Retinal pigment epithelial cell (primary cell): ENCODE measurements around the gene KDM7A.

Experiments used
- DNase-seq: peaks from one replicate; pipeline ENCODE4 v3.0.0-alpha.2; 2010; ENCODE audit warnings: low read depth
- H3K4me3 ChIP-seq: 2 replicates; pipeline ENCODE4 v1.5.1; 2011; ENCODE audit warnings: mild to moderate bottlenecking, low read length, control low read depth, moderate library complexity
- TF ChIP-seq, protein P1 (sequence below): conservative IDR thresholded peaks from 2 replicates; pipeline ENCODE4 v1.5.1; 2011; ENCODE audit warnings: low read depth, low read length, control low read depth, inconsistent platforms

Gene KDM7A

DNA sequence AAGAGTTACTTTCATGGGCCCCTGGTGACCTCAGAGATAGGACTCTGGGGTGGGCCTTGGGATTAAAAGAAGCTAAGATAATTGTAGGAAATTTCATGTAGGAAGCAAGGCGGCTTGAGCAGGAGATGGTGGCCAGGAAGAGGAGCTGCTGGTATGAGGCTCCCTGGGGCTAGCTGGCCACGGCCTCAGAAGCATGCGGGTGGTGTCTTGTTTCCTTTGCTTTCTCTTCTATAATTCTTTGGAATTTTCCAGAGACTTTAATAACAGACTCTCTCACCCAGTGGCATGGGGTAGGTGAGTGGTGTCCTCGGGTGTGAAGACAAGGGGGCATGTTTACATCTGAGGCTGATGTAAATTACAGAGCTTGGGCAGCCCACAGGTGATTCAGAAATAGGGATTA lies 41.9 kb upstream of the KDM7A start:
- no peak for DNase-seq
- TF ChIP-seq, protein P1, sequence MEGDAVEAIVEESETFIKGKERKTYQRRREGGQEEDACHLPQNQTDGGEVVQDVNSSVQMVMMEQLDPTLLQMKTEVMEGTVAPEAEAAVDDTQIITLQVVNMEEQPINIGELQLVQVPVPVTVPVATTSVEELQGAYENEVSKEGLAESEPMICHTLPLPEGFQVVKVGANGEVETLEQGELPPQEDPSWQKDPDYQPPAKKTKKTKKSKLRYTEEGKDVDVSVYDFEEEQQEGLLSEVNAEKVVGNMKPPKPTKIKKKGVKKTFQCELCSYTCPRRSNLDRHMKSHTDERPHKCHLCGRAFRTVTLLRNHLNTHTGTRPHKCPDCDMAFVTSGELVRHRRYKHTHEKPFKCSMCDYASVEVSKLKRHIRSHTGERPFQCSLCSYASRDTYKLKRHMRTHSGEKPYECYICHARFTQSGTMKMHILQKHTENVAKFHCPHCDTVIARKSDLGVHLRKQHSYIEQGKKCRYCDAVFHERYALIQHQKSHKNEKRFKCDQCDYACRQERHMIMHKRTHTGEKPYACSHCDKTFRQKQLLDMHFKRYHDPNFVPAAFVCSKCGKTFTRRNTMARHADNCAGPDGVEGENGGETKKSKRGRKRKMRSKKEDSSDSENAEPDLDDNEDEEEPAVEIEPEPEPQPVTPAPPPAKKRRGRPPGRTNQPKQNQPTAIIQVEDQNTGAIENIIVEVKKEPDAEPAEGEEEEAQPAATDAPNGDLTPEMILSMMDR: no peak
- H3K4me3 ChIP-seq: no peak overlapping the region

DNA sequence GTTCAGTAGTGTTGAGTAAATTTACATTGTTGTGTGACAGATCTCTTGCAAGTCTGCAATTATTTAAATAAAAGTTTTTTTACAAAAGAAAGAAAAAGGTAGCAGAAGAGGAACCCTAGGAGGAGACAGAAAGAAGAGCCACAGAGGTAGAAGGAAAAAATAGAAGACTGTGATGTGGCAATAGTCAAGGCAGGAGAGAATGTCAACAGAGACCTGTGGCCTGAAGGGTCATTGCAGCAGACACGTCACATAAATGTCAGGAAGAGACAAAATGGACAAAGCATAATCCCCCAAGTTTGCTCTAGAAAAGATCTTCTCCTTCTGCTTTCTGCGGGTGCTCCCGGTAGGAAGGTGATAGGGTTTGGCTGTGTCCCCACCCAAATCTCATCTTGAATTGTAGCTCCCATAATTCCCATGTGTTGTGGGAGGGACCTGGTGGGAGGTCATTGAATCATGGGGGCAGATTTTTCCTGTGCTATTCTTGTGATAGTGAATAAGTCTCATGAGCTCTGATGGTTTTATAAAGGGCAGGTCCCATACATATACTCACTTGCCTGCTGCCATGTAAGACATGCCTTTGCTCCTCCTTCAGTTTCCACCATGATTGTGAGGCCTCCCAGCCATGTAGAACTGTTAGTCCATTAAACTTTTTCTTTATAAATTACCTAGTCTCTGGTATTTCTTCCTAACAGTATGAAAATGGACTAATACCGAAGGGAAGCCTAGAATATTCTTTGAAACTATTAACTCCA lies 41.1 kb upstream of the KDM7A start:
- TF ChIP-seq, protein P1: no peak
- H3K4me3 ChIP-seq: no peak overlapping the region
- no peak for DNase-seq

DNA sequence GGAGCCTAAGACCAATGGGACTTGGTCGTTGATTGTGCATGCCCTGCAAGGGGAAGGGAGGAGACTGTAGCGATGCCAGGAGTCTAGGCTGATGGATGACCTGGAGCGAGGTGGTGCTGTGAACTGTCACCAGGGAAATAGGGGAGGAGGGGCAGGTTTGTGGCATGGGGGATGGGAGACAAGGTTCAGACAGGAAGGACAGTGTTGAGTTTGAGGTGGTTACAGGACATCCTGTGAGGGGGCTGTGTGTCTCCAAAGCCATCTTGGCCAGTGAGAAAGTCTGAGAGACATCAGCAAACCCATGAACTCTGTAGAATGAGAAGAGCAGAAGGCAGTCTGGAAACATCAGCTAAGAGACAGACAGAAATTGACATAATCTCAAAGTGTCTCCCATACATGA lies 38.5 kb upstream of the KDM7A start:
- no peak overlapping the region for H3K4me3 ChIP-seq
- no peak for DNase-seq
- TF ChIP-seq, protein P1: no peak

DNA sequence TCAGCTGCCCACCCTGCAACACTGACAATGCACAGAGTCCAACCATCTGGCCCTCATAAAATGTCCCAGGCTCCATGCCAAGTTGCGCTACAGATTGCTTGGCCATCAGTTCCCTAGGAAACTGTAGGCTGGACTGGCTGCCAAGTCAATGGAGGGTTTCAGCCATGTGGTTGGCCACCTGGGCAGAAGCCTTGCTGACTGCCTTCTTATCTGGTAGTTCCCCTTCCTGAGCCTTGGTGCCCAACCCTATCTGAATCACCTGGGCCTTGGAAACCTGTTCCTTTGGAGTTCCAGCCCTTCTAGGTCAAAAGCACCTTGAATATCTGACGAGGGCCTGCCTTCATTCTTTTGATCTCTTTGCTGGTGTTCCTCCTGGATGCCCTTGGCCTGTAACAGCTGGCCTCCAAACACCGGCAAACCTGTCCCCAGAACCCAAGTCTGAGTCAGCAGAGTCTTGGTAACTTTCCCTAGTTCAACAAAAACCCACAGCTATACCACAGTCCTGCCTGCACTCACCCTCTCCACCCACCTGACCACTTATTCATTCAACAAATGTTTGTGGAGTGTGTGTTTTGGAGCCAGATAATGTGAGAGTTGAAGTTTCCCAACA lies 37.4 kb upstream of the KDM7A start:
- DNase-seq: no peak
- H3K4me3 ChIP-seq: no peak overlapping the region
- TF ChIP-seq, protein P1: no peak

DNA sequence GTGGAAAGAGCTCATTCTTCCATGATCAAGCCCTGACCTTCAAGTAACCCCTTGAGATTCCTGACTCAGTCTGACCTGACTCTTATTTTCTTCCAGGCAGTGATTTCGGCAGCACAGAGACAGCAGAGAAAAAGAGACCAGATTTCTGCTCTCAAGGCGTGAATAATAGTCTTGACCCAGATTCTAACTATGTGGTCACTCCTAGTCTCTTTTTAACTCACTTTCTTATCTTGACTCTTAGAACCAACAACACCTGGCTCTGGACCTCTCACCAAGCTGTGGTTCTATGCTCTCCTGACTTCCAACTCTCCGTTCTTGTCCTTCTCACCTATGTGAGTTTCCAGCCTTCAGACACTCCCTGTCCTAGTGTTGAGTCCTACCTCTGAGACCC lies 36.9 kb upstream of the KDM7A start:
- no peak for DNase-seq
- no peak overlapping the region for H3K4me3 ChIP-seq
- TF ChIP-seq, protein P1: no peak

DNA sequence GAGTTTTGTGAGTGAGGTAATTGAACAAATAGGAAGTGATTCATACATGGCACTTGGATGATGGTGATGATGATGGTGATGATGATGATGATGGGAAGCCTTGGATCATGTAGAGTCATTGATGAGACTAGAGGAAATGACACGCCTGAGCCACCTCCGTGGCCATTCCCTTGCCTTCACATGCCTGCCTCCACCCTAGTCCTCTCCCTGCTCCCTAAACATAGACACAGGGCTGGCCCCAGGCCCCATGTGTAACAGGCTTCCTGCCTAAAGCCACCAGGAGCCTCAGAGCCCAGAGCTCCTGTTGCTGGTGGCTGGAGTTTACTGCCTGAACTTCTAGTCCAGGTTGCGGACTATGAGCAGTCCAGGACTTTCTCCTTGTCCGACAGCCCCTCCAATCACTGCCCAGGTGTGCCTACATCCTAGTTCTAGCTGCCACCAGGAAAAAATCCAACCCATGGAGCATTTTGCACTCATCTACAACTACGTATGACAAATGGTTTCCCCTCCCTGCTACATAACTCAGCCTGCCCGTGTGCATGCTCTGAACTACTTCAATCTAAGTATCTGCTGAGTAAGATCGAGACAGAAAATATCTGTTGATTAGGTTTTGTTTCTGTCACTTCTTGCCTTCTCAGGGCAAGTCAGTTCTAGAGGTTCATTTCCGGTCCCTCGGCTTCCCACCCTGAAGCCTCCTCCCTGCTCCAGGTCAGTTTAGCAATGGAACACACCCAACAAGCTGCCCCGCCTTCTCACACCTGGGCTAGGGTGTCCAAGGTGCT lies 35.5 kb upstream of the KDM7A start:
- TF ChIP-seq, protein P1: no peak
- H3K4me3 ChIP-seq: no peak overlapping the region
- DNase-seq: no peak
